Activated T-cell treated with anti-CD3 and anti-CD28 coated beads, Interleukin-2, amount 50 U/mL, for 48 hours (primary cell): ENCODE data around the gene KMO.

Experiments
- DNase-seq, 2 experiments: peaks; one replicate each; pipeline ENCODE4 v3.0.0-alpha.2; 2020

KMO gene

DNA sequence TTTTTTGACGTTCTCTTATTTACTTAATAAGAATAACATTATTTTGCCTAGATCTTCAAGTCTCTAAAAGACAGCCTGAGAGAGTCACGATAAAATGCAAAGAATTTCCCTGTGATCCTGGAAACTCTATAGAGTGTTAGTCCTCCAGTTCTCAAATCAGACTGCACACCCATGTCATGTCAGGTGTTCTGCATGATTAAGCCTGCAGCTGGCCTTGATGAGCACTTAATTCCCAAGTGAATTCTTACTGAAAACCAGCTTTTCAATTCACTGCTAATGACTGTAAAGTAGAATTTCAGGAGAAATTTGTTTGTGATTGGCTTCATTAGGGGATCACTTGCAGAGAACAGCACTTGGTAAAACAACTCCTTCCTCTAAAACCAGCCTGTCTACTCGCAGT, 66.1 kb downstream of the KMO start:
- DNase-seq, result no peak

GRCh38 chr1:241600496-241600901, 68.3 kb downstream of the KMO start:
- no peak for DNase-seq

GRCh38 chr1:241603731-241604245, 71.6 kb downstream of the KMO start:
- DNase-seq, result no peak

DNA sequence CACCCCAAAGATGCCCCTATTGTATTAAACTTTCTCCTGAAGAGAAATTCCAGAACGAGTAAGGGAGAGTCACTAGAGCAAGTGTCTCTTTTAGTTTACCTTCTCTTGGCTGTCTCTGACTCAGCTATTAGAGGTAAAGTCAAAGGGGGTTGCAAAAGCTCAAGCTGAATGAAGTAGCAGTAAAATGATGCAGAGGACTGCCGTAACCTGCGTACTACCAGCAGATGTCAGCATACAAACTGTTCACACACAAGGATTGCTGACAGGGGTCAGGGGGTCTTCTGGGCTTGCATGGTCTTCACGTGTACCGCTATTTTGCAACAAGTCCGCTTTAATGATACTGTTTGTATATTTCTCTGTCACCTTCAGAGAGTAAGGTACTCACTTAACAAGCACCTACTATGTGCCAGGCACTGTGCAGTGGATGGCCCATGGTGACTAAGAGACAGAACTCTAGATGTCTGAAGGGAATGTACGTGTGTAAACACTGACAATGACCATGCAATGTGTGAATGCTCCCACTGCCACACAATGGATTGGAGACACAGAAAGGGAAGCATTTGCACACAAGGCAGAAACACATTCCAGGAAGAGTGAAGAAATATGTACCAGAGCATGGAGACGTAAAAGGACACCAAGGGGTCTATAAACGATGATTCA, 73.1 kb downstream of the KMO start:
- DNase-seq, result no peak

GRCh38 chr1:241606544-241606943, 74.4 kb downstream of the KMO start:
- no peak for DNase-seq

GRCh38 chr1:241607497-241607896, 75.3 kb downstream of the KMO start:
- no peak for DNase-seq

- DNase-seq, result no peak
These were observed 76.3 kb downstream of the KMO start for GRCh38 chr1:241608379-241609033.

DNA sequence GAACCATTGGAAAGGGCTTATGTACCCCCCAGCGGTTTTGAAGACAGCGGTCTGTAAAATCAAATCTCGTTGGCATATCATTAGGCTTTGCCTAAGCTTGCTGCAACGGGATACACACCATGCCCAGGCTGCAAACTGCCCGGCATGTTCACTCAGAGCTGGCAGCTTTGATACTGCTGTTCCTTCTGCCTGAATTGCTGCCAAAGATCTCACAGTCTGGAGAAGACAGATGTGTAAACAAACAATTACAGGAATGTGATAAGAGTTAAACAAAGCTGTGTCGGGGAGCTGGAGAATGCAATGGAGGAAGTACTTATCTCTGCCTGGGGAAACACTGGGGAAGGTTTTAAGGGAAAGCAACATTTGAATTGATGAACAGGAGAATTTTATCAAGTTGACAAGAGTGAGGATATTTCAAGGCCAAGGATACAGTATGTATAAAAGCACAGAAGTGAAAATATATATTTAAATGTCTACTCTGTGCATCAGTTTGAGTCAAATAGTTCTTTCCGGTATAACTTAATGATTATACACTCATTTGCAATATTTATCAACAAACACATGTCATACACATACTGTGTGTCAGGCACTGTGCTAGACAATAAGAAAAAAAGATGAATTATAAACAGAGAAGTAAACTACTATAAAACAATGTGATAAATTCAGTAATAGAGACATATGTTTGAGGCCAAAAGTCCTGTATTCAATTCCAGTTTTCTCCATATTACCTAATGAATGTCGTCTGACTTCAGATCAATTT, 78.1 kb downstream of the KMO start:
- DNase-seq, result no peak

DNA sequence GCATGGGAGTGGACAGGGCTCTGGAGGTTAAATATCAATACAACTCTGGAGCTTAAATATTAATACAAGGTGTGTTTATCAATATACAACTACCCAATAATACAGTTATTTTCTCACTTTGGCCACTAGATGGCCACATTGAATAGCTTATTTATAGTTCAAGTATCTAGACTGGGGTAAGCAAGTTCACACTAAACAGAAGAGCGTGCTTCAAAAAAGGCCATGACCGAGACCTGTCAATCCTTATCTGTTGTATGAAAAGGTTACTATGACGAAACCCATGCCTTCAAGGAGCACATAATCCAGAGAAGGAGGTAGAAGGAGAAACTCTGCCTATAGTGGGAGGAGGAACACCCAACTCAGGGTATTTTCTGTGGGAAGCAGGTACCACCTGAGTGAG, 78.9 kb downstream of the KMO start:
- DNase-seq, result no peak

GRCh38 chr1:241611736-241612135, 79.6 kb downstream of the KMO start:
- DNase-seq, result no peak

GRCh38 chr1:241612533-241613477, 80.6 kb downstream of the KMO start:
- DNase-seq, result no peak

GRCh38 chr1:241614144-241614543, 82.0 kb downstream of the KMO start:
- DNase-seq, result no peak

GRCh38 chr1:241614572-241614971, 82.4 kb downstream of the KMO start:
- DNase-seq, result no peak

- DNase-seq, result no peak
These were observed 83.1 kb downstream of the KMO start for GRCh38 chr1:241615043-241615974.

DNA sequence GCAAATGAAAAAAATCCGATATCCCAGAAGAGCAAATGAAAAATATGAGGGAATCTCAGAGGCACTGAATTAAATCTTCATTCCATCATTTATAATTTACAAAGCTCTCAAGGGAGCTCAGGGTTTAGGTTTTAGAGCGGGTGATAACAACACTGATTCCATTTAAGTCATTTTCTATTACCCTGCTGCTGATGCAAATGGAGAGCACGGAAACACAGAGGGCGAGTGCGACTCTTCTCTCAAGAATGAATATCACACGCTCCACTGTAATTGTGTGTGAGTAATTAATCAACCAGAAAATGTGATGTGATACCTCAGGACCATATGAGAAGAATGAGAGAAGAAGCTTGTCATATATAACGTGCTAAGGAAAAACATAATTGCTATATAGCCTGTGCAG, 85.2 kb downstream of the KMO start:
- no peak for DNase-seq

DNA sequence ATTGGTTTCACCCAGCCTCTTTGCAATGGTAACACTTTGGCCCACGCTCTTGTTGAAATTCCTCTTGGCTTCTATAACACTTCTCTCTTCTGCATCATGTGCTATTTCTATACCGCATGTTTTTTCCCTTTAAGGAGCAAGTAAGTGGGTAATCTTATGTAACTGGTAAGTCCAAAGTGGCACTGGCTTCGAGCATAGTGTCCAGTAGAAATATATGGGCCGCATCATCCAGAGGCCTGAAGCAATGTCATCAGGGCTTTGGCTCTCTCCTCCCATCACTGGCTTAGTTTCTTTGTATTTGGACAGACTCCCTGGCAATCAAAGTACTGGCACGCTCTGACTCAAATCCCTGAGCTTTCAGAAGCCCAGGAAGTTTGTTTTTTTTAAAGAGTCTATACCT, 90.5 kb downstream of the KMO start:
- DNase-seq, result no peak

GRCh38 chr1:241624935-241625334, 92.8 kb downstream of the KMO start:
- DNase-seq, result no peak

- no peak for DNase-seq
These were observed 95.5 kb downstream of the KMO start for GRCh38 chr1:241627453-241628259.

GRCh38 chr1:241630005-241630404, 97.8 kb downstream of the KMO start:
- no peak for DNase-seq

GRCh38 chr1:241630476-241630875, 98.3 kb downstream of the KMO start:
- no peak for DNase-seq

DNA sequence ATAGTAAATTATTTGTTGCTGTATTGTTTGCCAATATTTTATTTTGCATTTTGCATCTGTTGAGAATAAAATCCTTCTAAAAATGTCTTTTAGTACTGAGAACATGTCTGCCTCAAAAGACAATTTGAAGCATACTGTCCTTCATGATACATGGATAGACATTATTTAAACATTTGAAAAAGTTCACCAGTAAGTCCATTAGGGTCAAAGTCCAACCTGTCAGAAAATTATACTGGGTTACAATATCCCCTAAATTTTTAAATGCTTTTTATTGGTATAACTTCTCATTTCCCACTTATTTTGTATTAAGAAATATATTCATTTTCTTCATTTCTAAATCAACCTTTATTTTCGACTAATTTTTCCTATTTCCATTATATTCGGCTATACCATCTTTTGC, 98.7 kb downstream of the KMO start:
- DNase-seq, result no peak
